Prostate gland (tissue), 2 donors: ENCODE results near the gene ALDH18A1.

ENCODE experiments used
- CTCF ChIP-seq, 4 experiments: fragments of 200-600 bp in 2 of 4; fragments of 450-650 bp in 2 of 4; sonication (generic) in 2 of 4; IDR thresholded peaks; 1 replicate in 3 of 4; 2 replicates in 1 of 4; pipeline ENCODE4 v1.5.1; 2016 to 2019; ENCODE audit warnings: antibody characterized with exemption in 4 of 4, mild to moderate bottlenecking in 2 of 4, moderate library complexity in 2 of 4
- POLR2A ChIP-seq: fragments of 450-650 bp; IDR thresholded peaks from one replicate; pipeline ENCODE4 v1.6.1; 2016; ENCODE audit warnings: antibody characterized with exemption, mild to moderate bottlenecking
- POLR2AphosphoS5 ChIP-seq: sonication (generic); formaldehyde crosslinking; IDR thresholded peaks from one replicate; pipeline ENCODE4 v1.6.1; 2017; ENCODE audit warnings: antibody characterized with exemption

GRCh38 chr10:95572131-95572820 is 84.2 kb downstream of the ALDH18A1 start:
- TF ChIP-seq CTCF (IDR thresholded peaks at IDR 0.05), result no peak
- TF ChIP-seq POLR2A, result no peak
- no peak for TF ChIP-seq POLR2AphosphoS5
